Anterior cingulate cortex (tissue), 58 donors: ENCODE measurements around the gene WDR82.

ENCODE experiments used
- DNase-seq, 58 donors: peaks; one replicate each; lab custom pipeline; 2025; lab: John Stamatoyannopoulos, UW

Gene WDR82

GRCh38 chr3:52310861-52311575 lies 32.6 kb upstream of the WDR82 start:
- DNase-seq: no peak

DNA sequence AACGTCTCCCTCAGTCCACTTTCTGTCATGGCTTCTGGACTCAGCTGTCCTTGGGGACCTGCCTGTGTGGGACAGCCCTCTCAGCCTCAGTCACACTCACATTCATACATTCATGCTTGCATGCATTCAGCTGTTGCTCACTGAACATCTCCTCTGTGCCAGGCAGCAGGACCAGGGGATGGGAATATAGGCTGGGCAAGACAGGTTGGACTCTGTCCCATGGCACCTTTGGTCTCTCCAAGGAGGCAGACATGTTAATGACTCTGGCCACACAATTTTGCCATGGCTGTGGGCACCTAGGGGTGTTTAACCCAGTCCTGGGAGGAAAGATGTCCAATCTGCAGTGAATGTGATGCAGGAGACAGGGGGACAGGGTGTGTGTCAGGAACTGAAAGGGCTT lies 29.9 kb upstream of the WDR82 start:
- no peak for DNase-seq

- no peak for DNase-seq
Measured at GRCh38 chr3:52306978-52307377, 28.5 kb upstream of the WDR82 start.

GRCh38 chr3:52305926-52306325 lies 27.5 kb upstream of the WDR82 start:
- DNase-seq: no peak

GRCh38 chr3:52303811-52304210 lies 25.4 kb upstream of the WDR82 start:
- no peak for DNase-seq

DNA sequence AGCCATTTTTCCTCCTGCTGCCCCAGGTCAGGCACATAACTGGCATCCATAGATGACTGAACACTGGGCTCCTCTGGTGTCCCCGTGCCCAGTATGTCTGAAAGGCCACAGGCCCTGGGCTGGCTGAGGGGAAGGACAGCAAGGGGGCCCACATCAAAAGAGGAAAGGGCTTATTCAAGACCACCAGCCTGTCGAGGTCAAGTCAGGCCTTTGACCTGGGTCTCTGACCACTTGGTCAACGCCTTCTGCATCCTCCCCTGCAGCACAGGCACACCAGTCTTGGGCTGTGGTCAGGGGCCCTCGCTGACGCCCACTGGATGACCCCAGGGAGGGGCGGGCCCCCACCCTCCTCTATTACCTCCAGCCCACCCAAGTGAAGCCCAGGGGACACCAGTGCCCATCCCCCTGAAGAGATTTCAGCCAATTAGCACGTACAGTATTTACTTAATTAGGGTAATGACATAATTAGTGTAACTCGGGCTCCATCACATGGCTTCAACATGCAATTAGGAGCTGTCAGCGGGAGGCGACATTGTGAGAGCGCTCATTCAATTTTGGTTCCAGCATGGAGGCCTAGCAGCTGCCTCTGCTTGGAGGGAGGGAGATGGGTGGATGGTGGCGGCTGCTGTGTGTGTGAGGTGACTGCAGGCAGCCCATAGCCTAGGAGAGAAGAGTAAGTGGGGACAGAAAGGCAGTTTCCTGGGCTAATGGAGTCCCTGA lies 24.1 kb upstream of the WDR82 start:
- DNase-seq: peak in 2 of 58 donors; percentile 3 to 19

DNA sequence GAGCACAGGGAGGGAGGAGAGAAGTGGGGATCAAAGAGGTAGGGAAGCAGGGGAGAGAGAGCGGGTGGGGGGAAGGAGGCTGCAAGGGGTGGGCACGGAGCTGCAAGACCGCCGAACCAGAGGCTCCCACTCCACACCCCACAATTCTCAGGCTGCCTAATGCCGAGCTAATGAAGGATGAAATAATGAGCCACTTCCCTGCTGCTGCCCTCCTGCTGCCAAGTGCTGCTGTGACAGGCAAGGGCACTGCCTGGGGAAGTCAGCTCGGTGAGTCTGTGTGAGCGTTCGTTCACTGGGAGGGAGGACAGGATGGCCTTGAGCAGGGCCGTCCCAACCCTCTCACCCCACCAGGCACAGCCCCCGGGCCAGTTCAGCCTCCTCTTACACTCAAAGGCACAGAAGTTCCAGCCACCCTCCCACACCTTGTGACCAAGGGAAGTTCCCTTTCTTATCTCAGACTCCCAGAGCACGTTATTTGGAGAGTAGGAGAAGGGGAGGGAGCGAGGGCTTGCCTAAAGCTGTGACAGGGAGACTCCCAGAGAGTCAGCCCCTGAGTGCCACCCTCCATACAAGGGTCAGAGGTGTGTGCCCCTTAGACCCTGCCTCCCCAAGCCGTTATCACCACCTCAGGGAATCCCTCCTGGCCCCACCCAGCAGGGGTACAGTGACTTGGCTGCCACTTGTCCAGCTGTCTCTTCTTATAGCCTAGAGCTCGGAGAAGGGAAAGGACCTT lies 21.6 kb upstream of the WDR82 start:
- DNase-seq: no peak

DNA sequence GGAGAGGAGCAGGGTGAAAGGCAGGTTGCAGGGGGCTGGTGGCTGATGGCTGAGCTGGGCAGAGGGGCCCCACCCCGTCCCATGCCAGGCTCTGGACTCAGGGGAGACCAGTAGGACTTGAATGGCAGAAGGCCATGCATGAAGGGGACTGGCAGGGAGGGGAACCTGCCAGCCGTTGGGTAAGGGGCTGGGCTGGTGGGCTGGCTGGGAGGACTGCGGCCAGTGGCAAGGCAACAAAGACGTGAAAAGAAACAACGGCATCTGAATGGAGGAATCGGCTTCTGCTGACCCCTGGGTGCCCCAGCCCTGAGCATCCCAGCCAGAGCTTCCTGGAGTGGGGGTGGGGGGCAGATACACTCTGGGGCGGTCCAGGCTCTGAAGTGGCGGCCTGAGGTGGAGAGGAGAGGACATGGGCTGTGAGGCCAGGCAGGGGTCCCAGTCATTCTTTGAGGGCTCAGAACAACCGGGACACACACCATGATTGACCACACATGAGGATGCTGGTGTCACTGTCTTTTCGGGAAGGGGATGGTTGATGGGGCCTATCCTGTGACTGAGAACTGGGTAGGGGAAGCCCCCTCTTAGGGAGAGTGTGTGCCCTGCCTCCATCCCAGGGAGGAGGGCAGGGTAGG lies 20.9 kb upstream of the WDR82 start:
- DNase-seq: no peak

DNA sequence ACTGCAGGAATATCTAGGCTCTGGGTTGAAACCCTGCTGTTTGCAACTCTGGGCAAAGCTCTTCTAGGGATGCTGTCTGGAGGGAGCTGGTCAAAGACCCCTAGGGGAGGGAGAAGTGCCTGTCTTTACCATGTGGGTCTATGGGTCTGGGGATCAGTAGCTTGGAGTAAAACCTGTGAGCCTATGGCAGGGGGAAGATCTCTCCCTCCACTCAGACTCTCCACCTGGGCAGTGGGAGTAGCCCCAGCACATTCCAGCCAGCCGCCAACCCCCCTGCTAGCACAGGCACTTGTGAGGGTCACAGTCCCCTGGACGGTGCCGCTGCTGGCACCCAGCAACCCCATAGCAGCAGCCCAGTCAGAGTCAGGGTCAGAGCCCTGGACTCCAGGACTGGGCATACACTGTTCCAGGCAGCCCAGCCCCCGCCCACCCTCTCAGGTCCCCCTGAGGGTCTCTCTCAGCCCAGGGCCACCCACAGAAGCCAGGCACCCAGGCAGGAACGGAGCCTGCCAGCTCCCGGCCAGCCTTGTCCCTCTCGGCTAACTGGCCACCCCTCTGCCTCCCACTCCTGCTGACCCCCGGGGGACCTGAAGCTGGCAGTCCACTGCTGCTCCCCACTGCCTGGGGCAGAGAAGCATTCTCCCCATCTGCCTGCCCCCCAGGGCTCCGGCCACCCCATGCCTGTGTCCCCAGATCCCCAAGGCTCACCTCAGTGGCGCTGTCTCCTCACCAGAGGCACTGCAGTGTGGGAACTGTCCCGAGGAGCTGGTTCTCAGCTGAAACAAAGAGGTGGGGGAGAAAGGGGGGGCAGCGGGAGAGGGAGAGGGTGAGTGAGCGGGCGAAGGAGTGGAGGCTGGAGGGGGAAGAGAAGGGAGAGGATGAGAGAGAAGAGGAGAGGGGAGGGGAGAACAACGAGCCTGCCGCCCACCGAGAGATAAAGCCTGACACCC lies 20.0 kb upstream of the WDR82 start:
- DNase-seq: no peak

GRCh38 chr3:52297242-52298148 lies 19.0 kb upstream of the WDR82 start:
- no peak for DNase-seq

DNA sequence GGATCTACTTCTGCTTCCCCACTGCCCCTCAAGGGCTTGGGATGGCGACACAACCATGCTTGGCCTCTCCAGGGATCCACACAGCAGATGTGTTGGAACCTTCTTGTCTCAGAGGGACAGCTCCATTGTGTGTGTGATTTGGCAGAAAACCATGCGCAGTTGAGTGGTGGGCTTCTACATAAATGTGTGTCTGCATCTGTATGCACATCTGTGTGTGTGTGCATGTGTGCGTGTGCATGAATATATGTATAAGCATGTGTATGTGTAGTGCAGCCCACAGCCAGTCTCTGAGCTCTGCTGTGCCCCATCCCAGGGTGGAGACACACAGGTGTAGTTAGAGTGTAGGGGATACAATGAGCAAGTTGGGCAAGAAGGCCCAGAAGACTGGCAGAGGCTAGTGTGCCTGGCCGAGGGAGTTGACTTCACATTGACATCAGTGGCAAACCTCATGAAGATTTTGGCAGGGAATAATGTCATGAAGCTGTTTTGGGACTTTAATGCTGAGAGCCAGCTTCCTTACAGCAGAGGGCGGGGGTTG lies 17.3 kb upstream of the WDR82 start:
- no peak for DNase-seq

- DNase-seq: no peak
Measured at GRCh38 chr3:52294320-52295150, 16.1 kb upstream of the WDR82 start.

DNA sequence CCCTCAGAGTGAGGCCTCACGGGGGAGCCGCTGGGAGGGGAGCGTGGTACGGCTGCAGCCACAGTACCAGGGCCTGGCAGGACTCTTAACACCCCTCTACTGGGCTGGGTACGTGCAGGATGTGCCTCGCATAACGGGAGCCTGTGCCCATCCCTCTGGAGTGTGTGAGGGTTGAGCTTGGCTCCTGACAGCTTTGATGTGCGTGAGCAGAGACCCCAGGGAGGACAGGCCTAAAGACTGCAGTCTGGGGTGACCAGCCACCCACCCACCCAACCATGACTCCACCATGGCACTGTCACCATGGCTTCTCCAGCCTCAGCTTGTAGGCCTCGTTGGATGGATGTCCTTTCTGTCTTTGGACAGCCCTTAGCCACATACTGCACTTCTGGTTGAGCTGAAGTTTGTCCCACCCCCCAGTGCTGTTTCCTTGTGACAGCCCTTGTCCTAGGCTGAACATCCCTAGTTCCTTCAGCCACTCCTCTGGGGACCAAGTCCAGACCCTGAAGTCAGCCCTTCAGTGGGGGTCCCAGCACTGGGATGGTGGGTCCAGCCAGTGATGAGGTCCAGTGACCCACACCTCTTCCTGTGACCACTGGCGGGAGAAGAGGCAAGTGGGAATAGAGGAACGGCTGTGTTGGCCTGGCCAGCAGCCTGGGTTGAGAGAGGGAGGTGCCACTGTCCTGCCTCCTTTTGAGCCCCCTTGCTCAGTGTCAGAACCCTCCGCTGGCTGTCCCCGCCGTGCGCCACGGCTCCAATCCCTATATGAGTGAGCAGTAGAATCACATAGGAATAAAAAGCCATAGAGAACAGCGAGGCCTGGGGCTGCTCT lies 15.3 kb upstream of the WDR82 start:
- DNase-seq: no peak

DNA sequence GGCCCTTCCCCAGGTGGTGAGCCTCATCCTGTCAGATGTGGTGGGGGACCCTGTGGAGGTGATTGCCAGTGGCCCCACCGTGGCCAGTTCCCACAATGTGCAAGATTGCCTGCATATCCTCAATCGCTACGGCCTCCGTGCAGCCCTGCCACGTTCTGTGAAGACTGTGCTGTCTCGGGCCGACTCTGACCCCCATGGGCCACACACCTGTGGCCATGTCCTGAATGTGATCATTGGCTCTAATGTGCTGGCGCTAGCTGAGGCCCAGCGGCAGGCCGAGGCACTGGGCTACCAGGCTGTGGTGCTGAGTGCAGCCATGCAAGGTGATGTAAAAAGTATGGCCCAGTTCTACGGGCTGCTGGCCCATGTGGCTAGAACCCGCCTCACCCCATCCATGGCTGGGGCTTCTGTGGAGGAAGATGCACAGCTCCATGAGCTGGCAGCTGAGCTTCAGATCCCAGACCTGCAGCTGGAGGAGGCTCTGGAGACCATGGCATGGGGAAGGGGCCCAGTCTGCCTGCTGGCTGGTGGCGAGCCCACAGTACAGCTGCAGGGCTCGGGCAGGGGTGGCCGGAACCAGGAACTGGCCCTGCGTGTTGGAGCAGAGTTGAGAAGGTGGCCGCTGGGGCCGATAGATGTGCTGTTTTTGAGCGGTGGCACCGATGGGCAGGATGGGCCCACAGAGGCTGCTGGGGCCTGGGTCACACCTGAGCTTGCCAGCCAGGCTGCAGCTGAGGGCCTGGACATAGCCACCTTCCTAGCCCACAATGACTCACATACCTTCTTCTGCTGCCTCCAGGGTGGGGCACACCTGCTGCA lies 14.0 kb upstream of the WDR82 start:
- no peak for DNase-seq

GRCh38 chr3:52291508-52292181 lies 13.2 kb upstream of the WDR82 start:
- peak in 3 of 58 donors; percentile 6 to 20 (median 13) for DNase-seq
